ENCODE data around the gene LXN. TPM values are rescaled to one million over a fixed set of nuclear protein-coding genes. Genes with fewer than 3 reads are reported as not detected.

Gene LXN
- total RNA-seq = 71.8 and 72.4 TPM in 2 replicates

GRCh38 chr3:158672215-158673176 is at the start of gene LXN:
TSS of gene LXN (minus strand) at chr3:158672648. CDS start at chr3:158672478, 170 bp downstream.

GRCh38 chr3:158644345-158644908 is 28.0 kb downstream of the LXN start, which contains the start of gene GFM1:
TSS of gene GFM1 (plus strand) at chr3:158644527. CDS start at chr3:158644635, 108 bp downstream.

Other genes with a start within 250 kb of the LXN start
- gene MLF1, start 101.5 kb downstream of the LXN start, total RNA-seq = 4.4 and 4.5 TPM in 2 replicates
- gene GFM1, start 28.1 kb downstream of the LXN start, total RNA-seq = 18.4 and 20.7 TPM in 2 replicates
- gene RARRES1, start 59.8 kb upstream of the LXN start, total RNA-seq = 26.0 and 46.9 TPM in 2 replicates
- gene MFSD1, start 129.4 kb upstream of the LXN start, total RNA-seq = 46.8 and 51.8 TPM in 2 replicates